ENCODE measurements around the gene TMEM182. TPM values are rescaled to one million over a fixed set of nuclear protein-coding genes. Genes with fewer than 3 reads are reported as not detected.

TMEM182 gene
- total RNA-seq, 4 donors from 2014 or later = 6.1 to 15.2 (median 8.0) TPM

DNA sequence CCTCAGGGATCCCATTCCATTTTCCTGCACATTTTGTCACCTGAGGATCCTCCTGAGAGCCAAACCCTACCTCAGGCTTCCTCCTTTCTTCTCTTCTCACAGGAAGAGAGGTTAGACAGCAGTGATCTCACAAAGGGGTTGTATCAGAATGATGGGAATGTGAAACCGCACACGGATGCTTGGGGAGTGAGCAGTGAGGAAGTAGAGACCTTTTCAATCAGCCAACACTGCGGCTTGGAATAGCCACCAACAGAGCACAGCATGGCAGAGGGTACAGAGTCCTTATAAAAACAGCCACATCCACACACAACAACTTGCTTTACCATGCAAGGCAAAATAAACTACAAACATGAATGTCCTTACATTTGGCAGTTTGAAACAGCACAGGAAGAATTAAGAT lies 8.7 kb downstream of the TMEM182 start:
- H3K4me3 ChIP-seq = no peak overlapping the region
- intact Hi-C loops (cut with DNase I; ENCODE audit: low total_unique reads) (no loop called here), in situ Hi-C loops (cut with MboI; ENCODE audit: low sequenced_read_pairs in 4 of 4) (no loop called here)
- no peaks in the 10 kb centered on the region for H3K27me3 ChIP-seq
- TF ChIP-seq, protein P1, sequence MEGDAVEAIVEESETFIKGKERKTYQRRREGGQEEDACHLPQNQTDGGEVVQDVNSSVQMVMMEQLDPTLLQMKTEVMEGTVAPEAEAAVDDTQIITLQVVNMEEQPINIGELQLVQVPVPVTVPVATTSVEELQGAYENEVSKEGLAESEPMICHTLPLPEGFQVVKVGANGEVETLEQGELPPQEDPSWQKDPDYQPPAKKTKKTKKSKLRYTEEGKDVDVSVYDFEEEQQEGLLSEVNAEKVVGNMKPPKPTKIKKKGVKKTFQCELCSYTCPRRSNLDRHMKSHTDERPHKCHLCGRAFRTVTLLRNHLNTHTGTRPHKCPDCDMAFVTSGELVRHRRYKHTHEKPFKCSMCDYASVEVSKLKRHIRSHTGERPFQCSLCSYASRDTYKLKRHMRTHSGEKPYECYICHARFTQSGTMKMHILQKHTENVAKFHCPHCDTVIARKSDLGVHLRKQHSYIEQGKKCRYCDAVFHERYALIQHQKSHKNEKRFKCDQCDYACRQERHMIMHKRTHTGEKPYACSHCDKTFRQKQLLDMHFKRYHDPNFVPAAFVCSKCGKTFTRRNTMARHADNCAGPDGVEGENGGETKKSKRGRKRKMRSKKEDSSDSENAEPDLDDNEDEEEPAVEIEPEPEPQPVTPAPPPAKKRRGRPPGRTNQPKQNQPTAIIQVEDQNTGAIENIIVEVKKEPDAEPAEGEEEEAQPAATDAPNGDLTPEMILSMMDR (IDR thresholded peaks at IDR 0.05 in 4 of 5, conservative IDR thresholded peaks at IDR 0.05 in 1 of 5) = no peak
- TF ChIP-seq POLR2A (IDR thresholded peaks at IDR 0.05) = no peak
- peak in 1 of 2 donors; percentile 42 for ATAC-seq
- H3K9me3 ChIP-seq = no peaks in the 10 kb centered on the region
- H3K27ac ChIP-seq = peak overlapping the region; percentile 69 to 91 (median 80)
- DNase-seq = no peak
- H3K4me1 ChIP-seq = peaks cover 58 to 73% of the 10 kb centered on the region in 2 donors
- no peaks in the 10 kb centered on the region for H3K36me3 ChIP-seq

DNA sequence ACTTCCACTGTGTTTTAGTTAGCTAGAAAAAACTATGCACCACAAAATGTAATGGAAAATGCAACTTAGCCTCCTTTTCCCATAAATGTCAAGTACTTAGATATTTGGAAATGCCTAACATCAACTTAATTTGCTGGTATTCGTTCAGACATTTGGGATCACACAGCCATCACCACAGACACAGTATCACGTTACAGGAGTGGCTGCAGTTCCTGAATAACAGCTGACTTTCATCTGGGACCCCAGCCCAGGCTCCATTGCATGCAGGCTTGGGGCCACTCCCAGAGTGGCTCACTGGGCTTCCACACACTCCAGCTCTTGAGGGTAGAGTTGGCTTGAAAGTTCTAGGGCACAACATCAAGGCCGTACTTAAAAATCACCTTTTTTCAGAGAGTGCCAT lies 9.3 kb downstream of the TMEM182 start:
- no peak for TF ChIP-seq POLR2A (IDR thresholded peaks at IDR 0.05)
- TF ChIP-seq, protein P1 (IDR thresholded peaks at IDR 0.05 in 4 of 5, conservative IDR thresholded peaks at IDR 0.05 in 1 of 5) = no peak
- H3K27me3 ChIP-seq = no peaks in the 10 kb centered on the region
- peak; percentile 52 to 55 for ATAC-seq
- in situ Hi-C loops (cut with MboI; ENCODE audit: low sequenced_read_pairs in 4 of 4) = no loop called here
- H3K27ac ChIP-seq = peak overlapping the region; percentile 69 to 91 (median 80)
- H3K9me3 ChIP-seq = no peaks in the 10 kb centered on the region
- H3K36me3 ChIP-seq = peaks cover 0 to 4% of the 10 kb centered on the region in 2 donors
- intact Hi-C loops (cut with DNase I; ENCODE audit: low total_unique reads) = no loop called here
- no peak overlapping the region for H3K4me3 ChIP-seq
- H3K4me1 ChIP-seq = peaks cover 52 to 66% of the 10 kb centered on the region in 2 donors
- DNase-seq = peak; percentile 43 to 64

DNA sequence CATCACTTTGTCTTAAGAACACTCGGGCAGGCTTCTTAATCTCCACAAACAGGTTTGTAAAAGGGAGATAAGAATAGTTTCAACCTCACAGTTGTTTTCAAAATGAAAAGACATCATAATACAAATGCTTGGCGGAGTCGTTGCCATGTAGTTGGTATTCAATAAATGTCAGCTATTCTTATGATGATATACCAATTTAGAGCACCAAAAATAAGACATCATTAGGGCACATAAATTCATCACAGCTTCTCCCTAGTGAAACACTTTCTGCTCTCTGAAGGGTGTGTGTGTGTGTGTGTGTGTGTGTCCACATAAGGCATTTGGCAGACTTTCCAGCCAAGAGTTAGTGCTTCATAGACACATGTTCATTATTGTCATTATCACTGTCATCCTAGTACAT lies 10.8 kb downstream of the TMEM182 start:
- TF ChIP-seq, protein P1 (IDR thresholded peaks at IDR 0.05 in 4 of 5, conservative IDR thresholded peaks at IDR 0.05 in 1 of 5) = no peak
- no peak for TF ChIP-seq POLR2A (IDR thresholded peaks at IDR 0.05)
- Histone ChIP-seq H3K4me1 (peaks cover 39 to 51% of the 10 kb centered on the region in 2 donors), H3K27me3 (no peaks in the 10 kb centered on the region), H3K27ac (peak overlapping the region; percentile 69 to 91 (median 80)), H3K36me3 (peaks cover 0 to 6% of the 10 kb centered on the region in 2 donors), H3K9me3 (no peaks in the 10 kb centered on the region), H3K4me3 (no peak overlapping the region)
- intact Hi-C loops (cut with DNase I; ENCODE audit: low total_unique reads) = no loop called here
- ATAC-seq = no peak
- in situ Hi-C loops (cut with MboI; ENCODE audit: low sequenced_read_pairs in 4 of 4) = no loop called here
- no peak for DNase-seq

DNA sequence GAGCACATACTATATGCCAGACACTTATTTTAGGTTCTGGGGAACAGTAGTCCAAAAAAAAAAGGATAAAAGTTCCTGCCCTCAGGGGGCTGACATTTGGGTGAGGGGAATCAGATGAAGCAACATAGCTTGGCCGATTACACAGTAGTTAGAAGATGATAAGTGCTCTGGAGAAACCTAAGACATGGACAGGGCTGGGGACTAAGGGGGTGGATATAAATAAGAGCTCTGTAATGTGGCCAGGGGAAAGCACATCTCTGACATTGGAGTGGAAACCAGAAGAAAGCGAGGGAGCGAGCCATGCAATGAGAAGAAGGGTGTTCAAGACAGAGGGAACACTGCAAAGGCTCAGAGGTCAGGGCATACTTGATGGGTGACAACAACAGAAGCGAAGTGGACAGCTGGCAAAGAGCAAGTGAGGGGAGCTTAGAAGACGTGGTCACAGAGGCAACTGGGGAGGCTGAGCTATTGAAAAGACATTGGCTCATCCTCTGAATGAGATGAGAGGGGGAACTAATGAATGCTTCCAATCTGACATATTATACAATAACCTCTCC lies 11.4 kb downstream of the TMEM182 start:
- in situ Hi-C loops (cut with MboI; ENCODE audit: low sequenced_read_pairs in 4 of 4) = no loop called here
- ATAC-seq (peak; percentile 51 to 59), DNase-seq (no peak)
- TF ChIP-seq POLR2A (IDR thresholded peaks at IDR 0.05) = no peak
- TF ChIP-seq, protein P1 (IDR thresholded peaks at IDR 0.05 in 4 of 5, conservative IDR thresholded peaks at IDR 0.05 in 1 of 5) = no peak
- Histone ChIP-seq H3K27me3 (no peaks in the 10 kb centered on the region), H3K27ac (peak overlapping the region; percentile 69 to 91 (median 80)), H3K9me3 (no peaks in the 10 kb centered on the region), H3K4me3 (peak overlapping the region in 2 of 4 donors; percentile 8 to 17), H3K4me1 (peaks cover 36 to 46% of the 10 kb centered on the region in 2 donors), H3K36me3 (peaks cover 0 to 6% of the 10 kb centered on the region in 2 donors)
- intact Hi-C loops (cut with DNase I; ENCODE audit: low total_unique reads) = no loop called here

DNA sequence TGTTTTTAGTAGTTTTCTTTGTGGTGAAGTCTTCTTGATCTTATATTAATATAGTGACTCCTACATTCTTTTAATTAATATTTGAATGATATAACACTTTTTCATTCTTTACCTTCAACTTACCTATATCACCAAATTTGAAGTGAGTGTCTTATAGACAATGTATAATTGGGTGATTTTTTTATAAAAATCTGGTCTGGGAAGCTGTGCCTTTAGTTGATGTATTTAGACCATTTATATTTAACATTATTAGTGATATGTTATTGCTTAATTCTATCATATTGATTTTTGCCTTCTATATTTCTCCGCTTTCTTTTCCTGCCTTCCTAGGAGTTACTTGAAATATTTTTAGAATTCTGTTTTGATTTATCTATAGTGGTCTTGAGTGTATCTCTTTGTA lies 16.4 kb downstream of the TMEM182 start:
- in situ Hi-C loops (cut with MboI; ENCODE audit: low sequenced_read_pairs in 4 of 4) = no loop called here
- intact Hi-C loops (cut with DNase I; ENCODE audit: low total_unique reads) = no loop called here
- no peaks in the 10 kb centered on the region for H3K27me3 ChIP-seq
- H3K4me3 ChIP-seq = no peak overlapping the region
- H3K4me1 ChIP-seq = peaks cover 19 to 25% of the 10 kb centered on the region in 2 donors
- no peaks in the 10 kb centered on the region for H3K9me3 ChIP-seq
- peaks cover 0 to 6% of the 10 kb centered on the region in 2 donors for H3K36me3 ChIP-seq
- ATAC-seq (no peak), DNase-seq (no peak)
- TF ChIP-seq, protein P1 (IDR thresholded peaks at IDR 0.05 in 4 of 5, conservative IDR thresholded peaks at IDR 0.05 in 1 of 5) = no peak
- TF ChIP-seq POLR2A (IDR thresholded peaks at IDR 0.05) = no peak
- no peak overlapping the region for H3K27ac ChIP-seq

All from gastrocnemius medialis (tissue), 4 donors.